HG02588 (cell line): ENCODE measurements around the gene NPLOC4.

Experiments used
- ATAC-seq: cut with Tn5 transposase; IDR thresholded peaks from one replicate; pipeline ENCODE4 v1.9.1; 2021; ENCODE audit warnings: mild to moderate bottlenecking, moderate library complexity; ENCODE audit not compliant: unreplicated experiment

NPLOC4 gene

DNA sequence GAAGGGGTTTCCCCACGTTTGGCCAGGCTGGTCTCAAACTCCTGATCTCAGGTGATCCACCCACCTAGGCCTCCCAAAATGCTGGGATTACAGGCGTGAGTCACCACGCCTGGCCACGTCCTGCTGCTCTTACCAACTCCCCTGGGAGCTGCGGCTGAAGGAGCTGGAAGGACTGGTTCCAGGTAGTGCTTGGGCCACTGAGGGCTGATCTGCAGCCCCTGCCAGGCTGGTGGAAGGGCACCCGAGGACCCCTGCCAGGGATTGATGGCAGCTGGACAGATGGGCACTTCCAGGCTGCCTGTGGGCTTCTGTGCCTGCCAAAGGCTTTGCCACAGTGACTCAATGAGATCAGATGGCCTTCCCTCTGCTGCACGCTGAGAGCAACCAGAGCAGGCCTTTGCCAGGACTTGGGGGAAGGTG is 27.1 kb upstream of the NPLOC4 start:
- no peak for ATAC-seq

DNA sequence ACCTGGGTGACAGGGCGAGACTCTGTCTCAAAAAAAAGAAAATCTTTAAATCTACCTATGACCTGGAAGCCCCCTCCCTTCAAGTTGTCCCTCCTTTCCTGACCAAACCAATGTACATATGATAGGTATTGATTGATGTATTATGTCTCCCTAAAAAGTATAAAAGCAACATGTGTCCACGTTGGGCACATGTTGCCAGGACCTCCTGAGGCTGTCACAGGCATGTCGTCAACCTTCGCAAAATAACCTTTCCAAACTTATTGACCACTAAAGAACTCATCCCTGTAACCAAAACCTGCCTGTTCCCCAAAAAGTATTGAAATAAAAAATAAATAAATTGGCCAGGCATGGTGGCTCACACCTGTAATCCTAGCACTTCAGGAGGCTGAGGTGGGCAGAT is 25.1 kb upstream of the NPLOC4 start:
- no peak for ATAC-seq

DNA sequence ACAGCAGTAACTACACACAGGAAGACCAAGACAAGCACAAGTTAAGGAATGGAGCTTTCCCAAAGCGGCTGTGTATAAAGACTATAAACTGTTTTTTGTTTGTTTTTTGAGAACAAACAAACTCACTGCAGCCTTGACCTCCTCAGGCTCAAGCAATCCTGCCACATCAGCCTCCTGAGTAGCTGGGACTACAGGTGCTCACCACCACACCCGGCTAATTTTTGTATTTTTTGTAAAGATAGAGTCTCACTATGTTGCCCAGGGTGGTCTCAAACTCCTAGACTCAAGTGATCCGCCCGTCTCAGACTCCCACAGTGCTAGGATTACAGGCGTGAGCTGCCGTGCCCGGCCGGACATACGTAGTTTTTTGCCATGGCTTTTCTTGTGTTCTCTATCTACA is 23.5 kb upstream of the NPLOC4 start:
- ATAC-seq, result no peak

DNA sequence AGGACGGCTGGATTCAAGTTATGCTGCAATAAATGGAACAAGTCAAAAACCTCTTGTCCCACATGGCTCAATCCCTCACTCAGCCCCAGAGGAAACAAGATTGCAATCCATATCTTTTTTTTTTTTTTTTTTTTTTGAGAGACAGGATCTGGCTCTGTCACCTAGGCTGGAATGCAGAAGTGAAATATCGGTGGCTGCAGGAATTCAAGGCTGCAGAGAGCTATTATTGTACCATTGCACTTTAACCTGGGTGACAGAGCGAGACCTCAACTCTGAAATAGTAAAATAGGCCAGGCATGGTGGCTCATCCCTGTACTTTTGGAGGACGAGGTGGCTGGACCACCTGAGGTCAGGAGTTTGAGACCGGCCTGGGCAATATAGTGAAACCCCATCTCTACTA is 22.1 kb upstream of the NPLOC4 start:
- ATAC-seq, result no peak

DNA sequence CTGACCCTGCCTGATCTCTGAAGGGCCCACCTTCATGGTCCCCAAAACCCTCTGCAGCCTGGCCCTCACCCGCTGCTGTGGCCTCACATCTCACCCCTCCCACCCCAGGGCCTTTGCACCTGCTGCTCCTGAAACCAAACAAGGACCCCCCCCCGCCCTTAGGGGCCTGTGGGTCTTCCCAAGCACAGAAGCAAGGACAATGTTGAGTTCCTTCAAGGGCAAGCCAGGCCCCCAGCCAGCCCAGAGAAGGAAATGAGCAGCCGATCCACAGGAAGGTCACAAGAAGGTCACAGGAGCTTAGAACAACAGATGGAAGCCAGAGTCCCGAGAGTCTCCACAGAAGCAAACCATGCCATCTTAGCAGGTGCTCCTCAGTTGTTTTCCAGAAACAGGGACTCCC is 19.9 kb upstream of the NPLOC4 start:
- no peak for ATAC-seq

DNA sequence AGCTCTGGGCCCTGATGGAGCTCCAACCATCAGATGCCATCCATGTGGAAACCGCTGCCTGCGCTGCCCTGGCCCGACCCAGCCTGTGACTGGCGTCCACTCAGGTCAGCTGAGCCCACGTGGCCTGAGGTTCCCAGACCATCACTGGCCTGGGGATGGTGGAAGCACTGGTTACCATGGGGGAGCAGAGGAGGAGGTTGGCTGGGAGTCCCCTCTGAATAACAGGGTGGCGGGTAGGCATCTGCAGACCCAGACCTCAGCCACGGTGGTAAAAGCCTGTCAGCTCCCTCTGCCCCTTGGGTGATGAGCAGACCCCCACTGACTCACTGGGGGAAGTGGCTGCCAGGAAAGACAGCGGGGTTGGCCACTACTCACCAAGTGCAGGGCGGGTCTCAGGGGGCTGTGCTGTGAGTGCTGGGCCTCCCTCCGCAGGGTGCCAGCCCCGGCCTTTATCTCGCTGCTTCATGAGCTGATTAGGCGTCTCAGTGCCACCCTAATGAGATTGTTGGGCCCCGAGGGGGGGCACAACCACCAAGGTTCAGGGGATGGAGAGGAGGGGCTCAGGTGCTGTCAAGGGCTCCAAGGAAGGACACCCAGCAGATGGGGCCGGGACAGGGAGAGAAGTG is 19.3 kb upstream of the NPLOC4 start, which contains the start of gene PDE6G:
Gene PDE6G (minus strand): TSS at position 425 of the 626 bp plus-strand sequence. CDS start 3,237 bp downstream, outside the sequence.
- no peak for ATAC-seq

DNA sequence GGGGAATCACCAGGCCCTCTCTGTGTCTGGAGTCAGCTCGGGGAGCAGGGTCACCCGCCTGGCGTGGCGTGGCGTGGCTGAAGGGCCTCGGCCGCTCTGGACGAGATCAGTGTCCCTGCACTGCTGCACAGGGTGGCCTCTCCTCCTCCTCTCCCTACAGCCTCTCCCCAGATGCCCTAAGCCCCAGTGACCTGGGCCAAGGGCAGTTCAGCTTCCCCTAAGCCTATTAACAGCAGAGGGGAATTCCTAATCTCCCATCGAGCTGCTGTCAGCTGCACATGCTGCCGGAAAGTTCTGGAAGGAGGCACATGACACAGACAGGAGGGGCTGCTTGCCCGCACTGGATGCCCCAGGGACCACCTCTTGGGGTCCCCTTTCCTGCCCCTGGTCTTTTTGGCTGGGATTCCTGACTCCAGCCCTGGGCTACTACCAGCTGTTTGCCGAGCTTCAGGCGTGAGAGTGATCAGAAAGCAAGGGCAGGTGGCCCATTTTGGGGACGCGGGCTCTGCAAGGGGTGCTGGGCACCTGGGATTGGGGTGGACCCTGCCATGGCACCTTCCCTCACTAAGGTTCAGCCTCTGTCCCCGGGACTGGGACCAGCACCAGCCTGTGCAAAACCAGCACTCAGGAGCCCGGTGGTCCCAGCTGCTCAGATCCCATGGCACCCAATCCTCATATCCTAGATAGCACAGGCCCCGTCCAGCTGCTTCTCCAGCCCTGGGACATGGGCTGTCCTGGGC is 18.6 kb upstream of the NPLOC4 start:
- ATAC-seq, result no peak

DNA sequence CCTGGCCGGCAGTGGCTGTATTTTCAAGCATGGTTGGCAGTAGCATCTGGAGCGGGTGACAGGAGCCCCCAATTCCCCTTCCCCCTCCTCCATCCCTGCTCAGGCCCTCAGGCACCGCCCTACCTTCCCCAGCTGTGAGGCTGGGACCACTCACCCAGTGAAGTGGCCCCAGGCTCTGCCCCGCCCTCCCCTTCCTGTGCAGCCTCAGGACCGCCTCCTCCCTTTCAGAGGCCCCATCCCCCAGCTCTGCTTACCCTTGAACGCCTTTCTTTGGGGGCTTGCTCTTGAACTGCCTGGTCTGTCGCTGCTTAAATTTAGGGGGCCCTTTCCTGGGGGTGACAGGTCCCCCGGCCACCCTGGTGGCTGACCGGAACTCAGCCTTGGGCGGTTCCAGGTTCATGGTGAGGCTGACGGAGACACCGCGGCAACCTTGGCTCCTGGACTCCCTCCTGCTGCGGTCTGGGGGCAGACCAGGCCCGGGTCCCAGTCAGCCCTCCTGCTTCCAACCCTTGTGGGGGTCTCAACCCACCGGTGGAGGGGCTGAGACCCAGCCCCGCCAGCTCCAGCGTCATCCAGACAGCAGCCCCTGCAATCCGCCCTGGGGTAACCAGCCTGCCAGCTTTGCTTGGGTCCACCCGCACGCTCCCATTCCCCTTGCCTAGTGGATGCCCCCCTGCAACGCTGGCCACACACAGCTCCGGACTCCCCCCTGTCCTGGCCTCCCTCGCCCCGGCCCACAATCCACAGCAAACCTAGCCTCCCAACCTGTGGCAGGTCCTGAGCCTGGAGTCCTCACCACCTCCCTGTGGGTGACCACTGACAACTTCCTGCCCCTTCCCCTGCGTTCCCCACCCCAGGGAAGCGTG is 16.2 kb upstream of the NPLOC4 start:
- ATAC-seq, result no peak

DNA sequence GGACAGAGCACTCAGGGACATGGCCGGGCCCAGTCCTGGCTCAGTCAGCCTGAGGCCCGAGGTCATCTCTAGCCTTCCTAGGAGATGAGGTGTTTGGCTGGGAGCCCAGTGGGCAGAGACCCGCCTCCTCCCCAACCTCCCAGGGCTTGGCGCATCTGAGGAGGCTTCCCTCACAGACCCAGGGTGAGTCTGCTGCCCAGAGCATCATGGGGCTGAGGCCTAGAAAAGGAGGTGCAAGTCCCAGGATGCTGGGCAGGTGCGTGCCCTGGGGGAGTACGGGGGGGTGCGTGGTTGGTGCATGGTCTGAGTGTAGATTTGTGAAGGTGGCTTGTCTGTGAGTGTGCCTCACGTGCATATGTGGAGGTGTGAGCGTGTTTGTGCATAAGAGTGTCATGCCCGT is 14.8 kb upstream of the NPLOC4 start:
- ATAC-seq, result no peak

DNA sequence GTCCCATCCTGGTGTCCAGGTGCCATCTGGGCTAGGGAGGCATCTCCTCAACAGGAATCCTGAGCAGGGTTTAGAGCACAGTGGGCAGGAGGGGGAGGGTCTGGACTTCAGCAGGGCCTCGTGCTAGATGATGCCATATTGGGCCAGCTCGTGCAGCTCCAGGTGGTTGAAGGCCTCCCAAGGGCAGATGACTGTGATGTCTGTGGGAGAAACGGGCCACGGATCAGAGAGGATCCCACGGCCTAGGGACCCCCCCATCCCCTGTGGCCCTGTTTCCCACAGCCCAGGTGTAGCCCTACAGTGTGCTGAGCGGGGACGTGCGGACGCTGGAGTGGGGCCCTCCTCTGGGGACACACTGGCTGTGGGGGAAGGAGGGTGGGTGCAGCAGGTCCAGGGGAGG is 14.0 kb upstream of the NPLOC4 start:
- no peak for ATAC-seq

DNA sequence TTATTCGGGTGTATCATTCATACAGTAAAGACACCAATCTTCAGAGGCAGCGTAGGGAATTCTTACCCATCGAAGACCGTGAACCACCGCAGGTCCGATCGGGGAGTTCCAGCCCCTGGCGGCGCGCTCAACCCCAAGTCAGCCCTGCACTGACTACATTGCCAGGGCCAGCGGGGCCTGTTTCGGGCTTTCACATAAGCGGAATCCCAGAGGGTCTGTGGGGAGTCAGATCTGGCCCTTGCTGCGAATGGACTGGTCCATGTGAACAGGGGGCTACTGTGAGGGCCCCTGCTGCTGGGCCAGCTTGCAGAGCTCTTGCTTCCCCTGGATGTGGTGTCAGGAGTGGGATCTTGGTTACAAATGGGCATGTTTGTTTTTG is 11.8 kb upstream of the NPLOC4 start:
- no peak for ATAC-seq

DNA sequence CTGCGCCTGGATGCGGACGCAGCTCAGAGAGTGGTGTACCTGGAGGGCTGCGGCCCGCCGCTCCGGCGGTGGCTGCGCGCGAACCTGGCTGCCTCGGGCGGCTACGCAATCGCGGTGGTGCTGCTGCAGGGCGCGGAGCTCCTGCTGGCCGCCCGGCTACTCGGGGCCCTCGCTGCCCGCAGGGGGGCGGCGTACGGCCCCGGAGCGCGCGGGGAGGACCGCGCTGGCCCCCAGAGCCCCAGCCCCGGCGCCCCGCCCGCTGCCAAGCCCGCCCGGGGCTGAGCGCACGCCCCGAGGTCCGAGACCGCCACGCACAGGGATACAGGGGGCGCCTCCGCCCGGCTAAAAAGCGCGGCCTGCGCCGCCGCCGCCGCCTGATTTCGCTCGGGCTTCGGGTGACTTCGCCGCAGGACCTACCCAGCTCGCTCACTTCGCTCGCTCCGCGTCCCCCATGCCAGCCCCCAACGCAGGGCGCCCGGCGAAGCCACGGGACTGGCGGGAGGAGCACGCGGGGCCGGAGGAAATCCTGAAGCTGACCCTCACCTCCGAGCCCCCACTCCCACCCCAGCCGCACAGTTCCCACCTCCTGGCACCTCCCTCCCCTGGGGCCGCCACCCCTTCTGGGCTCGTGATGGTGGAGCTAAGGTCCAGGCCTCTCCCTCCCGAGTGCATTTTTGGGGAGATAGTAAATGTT is 11.2 kb upstream of the NPLOC4 start:
- no peak for ATAC-seq

DNA sequence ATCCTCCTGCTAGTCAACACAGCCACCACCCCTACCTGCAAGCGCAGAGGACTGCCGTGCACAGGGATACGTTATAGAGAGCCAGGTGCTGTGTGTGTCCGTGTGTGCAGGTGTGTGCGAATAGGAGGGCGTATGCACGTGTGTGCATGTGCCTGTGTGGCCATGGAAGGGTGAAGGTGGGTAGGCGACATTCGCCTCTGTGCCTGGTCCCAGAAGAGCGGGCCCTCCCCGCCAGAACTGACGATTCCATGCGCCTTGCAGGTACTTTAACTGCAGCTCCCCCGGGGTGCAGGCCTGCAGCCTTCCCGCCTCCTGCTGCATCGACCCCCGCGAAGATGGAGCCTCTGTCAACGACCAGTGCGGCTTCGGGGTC is 10.7 kb upstream of the NPLOC4 start:
- ATAC-seq, result no peak

DNA sequence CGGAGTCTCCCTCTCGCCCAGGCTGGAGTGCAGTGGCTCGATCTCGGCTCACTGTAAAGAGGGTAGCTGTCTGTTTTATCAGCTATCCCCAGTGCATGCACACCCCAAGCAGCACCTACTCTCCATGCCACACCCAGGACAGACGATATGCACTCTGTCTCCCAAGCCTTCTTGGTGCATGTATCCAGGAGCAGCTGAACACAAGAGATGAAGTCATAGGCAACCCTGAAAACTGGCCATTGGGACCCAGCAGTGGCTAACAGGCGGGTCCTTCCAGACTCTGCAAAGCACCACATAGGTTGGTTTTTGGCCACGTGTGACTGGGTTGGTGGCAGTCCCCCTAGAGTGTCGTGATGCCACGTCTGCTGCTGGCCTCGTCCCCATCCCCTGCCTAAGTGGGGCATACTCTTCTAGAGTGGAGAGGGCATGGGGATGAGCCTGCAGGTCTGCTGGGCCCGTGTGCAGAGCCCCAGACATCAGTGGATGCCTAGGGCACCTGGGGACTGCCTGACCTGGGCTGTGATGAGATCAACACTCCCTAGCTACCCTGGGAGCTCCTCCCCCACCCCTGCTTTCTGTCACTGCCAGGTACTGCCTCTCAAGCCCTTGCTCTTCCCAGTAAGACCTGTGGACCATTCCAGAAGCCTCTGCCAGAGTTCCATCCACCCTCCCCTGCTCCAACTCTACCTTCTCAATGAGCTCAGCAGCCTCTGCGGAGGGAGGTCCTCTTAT is 10.1 kb upstream of the NPLOC4 start:
- ATAC-seq, result no peak

DNA sequence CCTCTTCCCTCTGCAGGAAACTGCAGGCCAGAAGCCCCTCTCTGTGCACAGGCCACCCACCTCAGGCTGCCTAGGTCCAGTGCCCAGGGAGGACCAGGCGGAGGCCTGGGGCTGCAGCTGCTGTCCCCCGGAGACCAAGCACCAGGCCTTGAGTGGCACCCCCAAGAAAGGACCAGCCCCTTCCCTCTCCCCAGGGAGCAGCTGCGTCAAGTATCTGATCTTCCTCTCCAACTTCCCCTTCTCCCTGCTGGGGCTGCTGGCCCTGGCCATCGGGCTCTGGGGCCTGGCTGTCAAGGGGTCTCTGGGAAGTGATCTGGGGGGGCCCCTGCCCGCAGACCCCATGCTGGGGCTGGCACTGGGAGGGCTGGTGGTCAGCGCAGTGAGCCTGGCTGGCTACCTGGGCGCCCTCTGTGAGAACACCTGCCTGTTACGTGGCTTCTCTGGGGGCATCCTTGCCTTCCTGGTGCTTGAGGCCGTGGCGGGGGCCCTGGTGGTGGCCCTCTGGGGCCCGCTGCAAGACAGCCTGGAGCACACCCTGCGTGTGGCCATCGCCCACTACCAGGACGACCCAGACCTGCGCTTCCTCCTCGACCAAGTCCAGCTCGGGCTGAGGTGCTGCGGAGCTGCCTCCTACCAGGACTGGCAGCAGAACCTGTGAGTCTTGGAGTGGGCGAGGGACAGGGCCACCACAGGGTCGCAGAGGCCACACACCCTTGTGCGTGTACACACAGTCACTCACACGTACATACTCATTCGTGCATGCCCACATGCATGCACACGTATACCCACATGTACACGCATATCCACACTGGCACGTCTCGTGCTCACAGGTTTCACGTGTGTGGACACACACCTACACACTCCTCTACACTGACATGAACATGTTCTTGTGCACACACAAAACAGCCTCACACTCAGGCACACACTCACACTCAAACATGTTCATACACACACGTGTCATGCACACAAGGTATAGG is 8.4 kb upstream of the NPLOC4 start:
- ATAC-seq, result no peak

DNA sequence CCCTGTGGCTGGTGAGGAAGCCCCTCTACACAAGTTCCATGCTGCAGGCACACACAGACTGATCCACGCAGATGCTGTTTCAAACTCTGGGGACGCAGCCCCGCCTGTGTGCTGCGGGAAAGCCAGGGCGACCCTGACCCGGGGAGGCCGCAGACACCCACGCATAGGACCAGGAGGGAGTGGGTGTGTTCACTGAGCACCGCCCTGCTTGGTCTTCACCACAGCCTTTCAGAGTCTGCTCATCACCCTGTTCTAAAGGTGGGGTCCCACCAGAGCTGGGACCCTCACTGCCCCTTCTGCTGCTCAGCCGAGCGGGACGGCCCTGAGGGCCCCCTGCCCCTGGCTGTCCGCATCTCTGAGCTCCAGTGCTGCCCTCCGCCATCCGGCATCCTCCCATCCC is 7.6 kb upstream of the NPLOC4 start:
- ATAC-seq, result no peak

DNA sequence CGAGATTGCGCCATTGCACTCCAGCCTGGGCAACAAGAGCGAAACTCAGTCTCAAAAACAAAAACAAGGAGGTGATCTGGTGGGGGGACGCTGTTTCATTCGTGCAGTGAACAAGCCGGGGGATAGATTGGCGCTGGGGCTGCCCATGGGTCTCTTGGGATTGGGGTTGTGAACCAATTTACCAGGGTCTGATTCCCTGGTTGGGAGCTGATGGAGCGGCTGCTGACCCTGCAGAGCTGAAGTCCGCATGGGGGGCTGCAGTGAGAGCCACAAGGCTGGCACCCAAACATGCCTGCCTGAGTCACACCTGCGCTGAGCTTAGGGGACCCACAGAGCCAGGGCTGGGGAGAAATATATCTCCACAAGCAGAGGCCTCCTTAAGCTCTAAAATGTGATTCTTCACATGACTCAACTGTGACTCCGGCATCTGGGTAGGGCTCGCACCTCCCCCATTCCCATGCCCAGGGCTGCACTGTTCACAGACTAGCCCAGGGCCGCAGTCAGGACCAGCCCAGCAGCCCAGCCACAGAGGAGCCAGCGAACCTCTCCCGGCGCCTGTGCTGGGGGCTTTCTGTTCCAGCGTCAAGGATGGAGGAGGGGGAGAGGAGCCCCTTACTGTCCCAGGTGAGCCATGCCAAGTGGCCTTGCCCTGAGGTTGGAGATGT is 5.0 kb upstream of the NPLOC4 start:
- ATAC-seq, result no peak

DNA sequence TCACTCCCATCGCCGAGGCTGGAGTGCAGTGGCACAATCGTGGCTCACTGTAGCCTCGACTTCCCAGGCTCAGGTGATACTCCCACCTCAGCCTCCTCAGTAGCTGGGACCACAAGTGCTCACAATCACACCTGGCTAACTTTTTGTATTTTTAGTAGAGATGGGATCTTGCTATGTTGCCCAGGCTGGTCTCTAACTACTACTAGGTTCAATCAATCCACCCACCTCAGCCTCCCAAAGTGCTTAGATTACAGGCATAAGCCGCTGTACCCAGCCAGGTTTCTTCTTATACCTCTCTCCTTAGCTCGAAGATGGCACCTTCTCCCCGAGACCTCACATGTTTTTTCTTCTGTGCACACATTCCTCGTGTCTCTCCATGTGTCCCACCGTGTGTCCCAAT is 3.1 kb upstream of the NPLOC4 start:
- ATAC-seq, result no peak

DNA sequence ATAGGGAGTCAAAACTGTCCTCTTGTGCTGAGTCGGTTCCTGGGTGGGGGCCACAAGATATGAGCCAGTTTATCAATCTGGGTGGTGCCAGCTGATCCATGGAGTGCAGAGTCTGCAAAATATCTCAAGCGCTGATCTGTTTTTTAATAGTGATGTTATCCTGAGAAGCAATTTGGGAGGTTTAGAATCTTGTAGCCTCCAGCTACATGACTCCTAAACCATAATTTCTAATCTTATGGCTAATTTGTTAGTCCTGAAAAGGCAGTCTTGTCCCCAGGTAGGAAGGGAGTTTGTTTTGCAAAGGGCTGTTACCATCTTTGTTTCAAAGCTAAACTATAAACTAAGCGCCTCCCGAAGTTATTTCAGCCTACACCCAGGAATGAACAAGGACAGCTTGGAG is 1.8 kb upstream of the NPLOC4 start:
- ATAC-seq, result no peak
